Activated naive CD8-positive, alpha-beta T cell treated with anti-CD3 and anti-CD28 coated beads, Interleukin-2, amount 50 U/mL, for 24 hours (primary cell): ENCODE data around the gene HIVEP3.

ENCODE experiments used
- ATAC-seq: fragments of 150-1000 bp; cut with Tn5 transposase; one replicate; pipeline ENCODE4 v1.10.0; 2021
- DNase-seq: peaks from one replicate; pipeline ENCODE4 v3.0.0; 2021
- H3K27ac Mint-ChIP-seq: one replicate; pipeline ENCODE4 v1.8.0; 2021; ENCODE audit warnings: mild to moderate bottlenecking, mixed read lengths
- H3K27me3 Mint-ChIP-seq: one replicate; pipeline ENCODE4 v1.8.0; 2021; ENCODE audit warnings: mixed read lengths
- H3K36me3 Mint-ChIP-seq: one replicate; pipeline ENCODE4 v1.8.0; 2021; ENCODE audit warnings: low read depth, mixed read lengths
- H3K4me1 Mint-ChIP-seq: one replicate; pipeline ENCODE4 v1.8.0; 2021; ENCODE audit warnings: mixed read lengths
- H3K4me3 Mint-ChIP-seq: one replicate; pipeline ENCODE4 v1.8.0; 2021; ENCODE audit warnings: mild to moderate bottlenecking, moderate library complexity, mixed read lengths
- H3K9me3 Mint-ChIP-seq: one replicate; pipeline ENCODE4 v1.8.0; 2021; ENCODE audit warnings: mixed read lengths

HIVEP3 gene

DNA sequence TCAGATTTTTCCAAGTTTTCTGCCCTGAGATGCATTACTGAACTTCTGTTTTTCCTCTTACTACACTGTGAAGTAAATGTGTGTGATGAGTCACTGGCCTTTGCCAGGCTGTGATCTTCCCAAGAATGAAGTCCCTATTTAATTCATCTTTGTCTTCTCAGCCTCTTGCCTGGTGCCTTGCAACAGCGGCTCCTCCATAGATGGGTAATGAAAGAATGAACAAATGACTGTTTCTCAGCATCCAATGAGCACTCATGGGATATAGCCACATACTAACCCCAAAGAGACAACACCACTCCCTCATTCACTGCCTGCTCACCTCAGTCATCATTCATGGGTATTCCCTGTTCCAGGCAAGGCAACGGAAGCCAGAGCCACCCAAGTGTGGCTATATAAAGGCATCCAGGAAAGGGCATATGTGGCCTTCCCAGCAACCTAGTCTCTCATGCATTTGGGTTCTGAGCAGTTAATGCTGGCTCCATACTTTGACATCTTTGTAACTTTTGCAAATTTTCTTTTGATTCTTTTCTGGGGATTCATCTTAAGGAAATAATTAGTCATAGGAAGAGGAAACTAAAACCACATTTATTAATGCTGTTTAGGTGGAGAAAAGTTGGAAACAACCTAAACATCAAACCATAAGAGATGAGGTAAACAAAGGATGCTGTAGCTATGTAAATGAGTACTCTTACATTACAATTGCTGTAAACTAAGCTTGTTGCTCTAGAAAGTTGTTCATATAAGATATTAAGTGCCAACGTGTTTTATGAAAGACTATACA lies 71.9 kb downstream of the HIVEP3 start:
- Mint-ChIP-seq H3K9me3 (no peaks in the 10 kb centered on the region), H3K27ac (no peak overlapping the region), H3K4me3 (no peak overlapping the region), H3K36me3 (peaks cover 2% of the 10 kb centered on the region), H3K4me1 (peaks cover 41% of the 10 kb centered on the region), H3K27me3 (no peaks in the 10 kb centered on the region)
- ATAC-seq: no peak
- no peak for DNase-seq

GRCh38 chr1:41844781-41845272 lies 73.9 kb downstream of the HIVEP3 start:
- no peak overlapping the region for H3K4me3 Mint-ChIP-seq
- H3K9me3 Mint-ChIP-seq: no peaks in the 10 kb centered on the region
- H3K4me1 Mint-ChIP-seq: peaks cover 27% of the 10 kb centered on the region
- no peaks in the 10 kb centered on the region for H3K27me3 Mint-ChIP-seq
- no peak overlapping the region for H3K27ac Mint-ChIP-seq
- H3K36me3 Mint-ChIP-seq: peaks cover 2% of the 10 kb centered on the region
- no peak for ATAC-seq
- DNase-seq: no peak

DNA sequence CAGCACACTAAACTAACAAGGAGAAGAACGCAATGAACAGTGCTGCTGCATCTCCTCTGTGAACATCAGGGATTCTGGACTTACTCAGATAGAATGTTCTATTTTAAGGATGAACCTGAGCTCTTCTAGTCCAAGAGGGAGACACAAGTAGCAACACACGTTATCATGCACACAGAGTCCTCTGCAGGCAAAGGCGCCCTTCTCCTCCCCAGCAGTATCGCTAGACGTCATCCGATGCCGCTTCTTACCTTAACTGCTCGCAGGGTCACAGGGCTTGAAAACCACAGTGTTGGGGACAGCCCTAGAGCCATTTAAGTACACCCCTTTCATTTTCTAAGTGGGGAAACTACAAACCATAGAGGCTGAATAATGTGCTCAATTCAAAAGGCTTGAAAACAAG lies 74.5 kb downstream of the HIVEP3 start:
- H3K4me3 Mint-ChIP-seq: no peak overlapping the region
- H3K27me3 Mint-ChIP-seq: no peaks in the 10 kb centered on the region
- DNase-seq: no peak
- peaks cover 2% of the 10 kb centered on the region for H3K36me3 Mint-ChIP-seq
- peaks cover 23% of the 10 kb centered on the region for H3K4me1 Mint-ChIP-seq
- no peak overlapping the region for H3K27ac Mint-ChIP-seq
- no peaks in the 10 kb centered on the region for H3K9me3 Mint-ChIP-seq
- ATAC-seq: no peak

GRCh38 chr1:41842993-41843755 lies 75.5 kb downstream of the HIVEP3 start:
- Mint-ChIP-seq H3K4me1 (peaks cover 20% of the 10 kb centered on the region), H3K27me3 (no peaks in the 10 kb centered on the region), H3K36me3 (peaks cover 2% of the 10 kb centered on the region), H3K9me3 (no peaks in the 10 kb centered on the region), H3K27ac (no peak overlapping the region), H3K4me3 (no peak overlapping the region)
- ATAC-seq: no peak
- DNase-seq: no peak

DNA sequence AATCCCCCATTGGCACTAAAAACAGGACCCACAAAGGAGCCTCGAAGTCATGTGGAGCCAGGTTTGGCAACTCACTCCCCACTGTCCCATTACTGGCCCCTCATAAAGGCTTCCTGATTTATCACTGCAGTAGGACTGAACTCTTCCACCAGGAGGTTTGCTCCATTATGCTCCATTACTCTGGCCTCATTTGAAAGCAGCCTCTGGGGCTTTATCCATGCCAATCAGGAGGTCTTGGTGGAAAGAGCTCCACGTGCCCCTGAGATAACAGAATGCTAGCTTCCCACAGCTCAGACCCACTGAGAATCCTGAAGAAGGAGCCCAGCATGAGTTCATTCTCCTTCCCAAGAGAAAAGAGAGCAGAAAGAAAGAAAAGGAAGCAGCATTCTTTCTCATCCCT lies 76.4 kb downstream of the HIVEP3 start:
- H3K27ac Mint-ChIP-seq: no peak overlapping the region
- DNase-seq (no peak), ATAC-seq (no peak)
- no peaks in the 10 kb centered on the region for H3K9me3 Mint-ChIP-seq
- no peaks in the 10 kb centered on the region for H3K27me3 Mint-ChIP-seq
- H3K36me3 Mint-ChIP-seq: peaks cover under 1% of the 10 kb centered on the region
- H3K4me3 Mint-ChIP-seq: no peak overlapping the region
- H3K4me1 Mint-ChIP-seq: peaks cover 17% of the 10 kb centered on the region

- peaks cover 5% of the 10 kb centered on the region for H3K4me1 Mint-ChIP-seq
- H3K4me3 Mint-ChIP-seq: no peak overlapping the region
- no peak overlapping the region for H3K27ac Mint-ChIP-seq
- no peak for DNase-seq
- no peaks in the 10 kb centered on the region for H3K27me3 Mint-ChIP-seq
- ATAC-seq: no peak
- H3K36me3 Mint-ChIP-seq: no peaks in the 10 kb centered on the region
- no peaks in the 10 kb centered on the region for H3K9me3 Mint-ChIP-seq
Measured at GRCh38 chr1:41840592-41841246, 78.0 kb downstream of the HIVEP3 start.

DNA sequence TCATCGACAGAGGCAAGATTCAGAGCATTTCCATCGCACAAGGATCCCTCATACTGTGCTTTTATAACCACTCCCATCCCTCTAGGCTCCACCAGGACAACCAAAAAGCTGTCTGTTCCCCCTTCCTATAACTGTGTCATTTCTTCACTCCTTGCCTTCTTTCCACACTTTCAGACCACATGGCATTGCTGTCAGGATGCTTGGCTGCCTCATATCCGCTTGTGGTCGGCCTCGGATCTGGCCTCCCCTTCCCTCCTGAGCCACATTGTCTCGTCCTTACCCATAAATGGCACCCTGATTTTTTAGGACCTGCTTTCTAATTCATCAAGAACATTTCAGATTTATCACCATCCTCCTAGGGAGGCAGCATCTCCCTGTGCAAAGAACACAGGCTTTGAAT lies 80.5 kb downstream of the HIVEP3 start:
- H3K4me3 Mint-ChIP-seq: no peak overlapping the region
- no peak for DNase-seq
- H3K27ac Mint-ChIP-seq: no peak overlapping the region
- H3K4me1 Mint-ChIP-seq: peaks cover 4% of the 10 kb centered on the region
- H3K36me3 Mint-ChIP-seq: no peaks in the 10 kb centered on the region
- H3K27me3 Mint-ChIP-seq: no peaks in the 10 kb centered on the region
- H3K9me3 Mint-ChIP-seq: no peaks in the 10 kb centered on the region
- ATAC-seq: no peak

DNA sequence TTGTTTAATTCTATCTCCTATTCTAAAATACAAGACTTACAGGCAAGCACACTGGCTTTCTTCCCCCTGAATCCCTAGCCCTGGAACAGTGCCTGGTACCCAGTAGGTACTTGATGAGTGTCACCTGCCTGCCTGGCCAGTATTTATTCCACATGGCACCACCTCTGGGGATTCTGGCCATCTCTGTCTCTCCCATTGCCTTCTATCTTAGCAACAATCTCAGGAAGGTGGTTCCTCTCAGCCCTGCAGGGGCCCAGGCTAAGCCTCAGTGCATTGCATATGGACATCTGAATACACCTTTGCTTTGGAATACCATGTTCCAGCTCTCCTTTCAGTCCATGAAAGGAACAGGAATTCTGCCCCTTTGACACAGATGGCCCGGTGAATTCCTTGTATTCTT lies 81.0 kb downstream of the HIVEP3 start:
- DNase-seq (no peak), ATAC-seq (no peak)
- no peak overlapping the region for H3K27ac Mint-ChIP-seq
- H3K27me3 Mint-ChIP-seq: no peaks in the 10 kb centered on the region
- H3K4me3 Mint-ChIP-seq: no peak overlapping the region
- no peaks in the 10 kb centered on the region for H3K9me3 Mint-ChIP-seq
- no peaks in the 10 kb centered on the region for H3K36me3 Mint-ChIP-seq
- peaks cover 4% of the 10 kb centered on the region for H3K4me1 Mint-ChIP-seq

GRCh38 chr1:41835485-41835884 lies 83.2 kb downstream of the HIVEP3 start:
- ATAC-seq: no peak
- H3K27ac Mint-ChIP-seq: no peak overlapping the region

GRCh38 chr1:41833519-41834000 lies 85.2 kb downstream of the HIVEP3 start:
- no peak for DNase-seq
- no peaks in the 10 kb centered on the region for H3K27me3 Mint-ChIP-seq
- H3K4me3 Mint-ChIP-seq: no peak overlapping the region
- H3K4me1 Mint-ChIP-seq: no peaks in the 10 kb centered on the region
- H3K9me3 Mint-ChIP-seq: no peaks in the 10 kb centered on the region
- no peak overlapping the region for H3K27ac Mint-ChIP-seq
- H3K36me3 Mint-ChIP-seq: no peaks in the 10 kb centered on the region
- ATAC-seq: no peak

More at GRCh38 chr1:41835485-41835884, 83.2 kb downstream of the HIVEP3 start:
- Mint-ChIP-seq H3K36me3 (no peaks in the 10 kb centered on the region), H3K27me3 (no peaks in the 10 kb centered on the region), H3K4me1 (no peaks in the 10 kb centered on the region), H3K4me3 (no peak overlapping the region), H3K9me3 (no peaks in the 10 kb centered on the region)
- no peak for DNase-seq

DNA sequence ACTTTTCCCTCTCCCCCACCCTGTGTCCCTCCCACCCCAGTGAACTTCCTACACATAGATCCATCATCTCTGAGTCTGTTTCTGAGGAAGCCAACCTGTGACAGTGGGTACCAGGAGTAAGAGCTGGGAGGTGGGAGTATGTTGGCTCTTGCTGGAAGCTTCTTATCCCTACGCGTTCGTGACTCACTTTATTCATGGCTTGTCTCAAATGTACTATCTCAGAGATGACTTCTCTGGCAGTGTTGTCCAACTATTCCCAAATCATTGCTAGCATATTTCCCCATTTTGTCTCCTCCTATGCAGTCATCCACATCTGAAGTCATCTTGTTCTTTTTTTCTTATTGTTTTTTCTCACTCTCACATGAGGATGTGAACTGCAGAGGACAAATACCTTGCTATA lies 88.0 kb downstream of the HIVEP3 start:
- no peak overlapping the region for H3K4me3 Mint-ChIP-seq
- H3K9me3 Mint-ChIP-seq: no peaks in the 10 kb centered on the region
- no peak for DNase-seq
- no peak for ATAC-seq
- no peaks in the 10 kb centered on the region for H3K4me1 Mint-ChIP-seq
- H3K27ac Mint-ChIP-seq: no peak overlapping the region
- no peaks in the 10 kb centered on the region for H3K27me3 Mint-ChIP-seq
- no peaks in the 10 kb centered on the region for H3K36me3 Mint-ChIP-seq

DNA sequence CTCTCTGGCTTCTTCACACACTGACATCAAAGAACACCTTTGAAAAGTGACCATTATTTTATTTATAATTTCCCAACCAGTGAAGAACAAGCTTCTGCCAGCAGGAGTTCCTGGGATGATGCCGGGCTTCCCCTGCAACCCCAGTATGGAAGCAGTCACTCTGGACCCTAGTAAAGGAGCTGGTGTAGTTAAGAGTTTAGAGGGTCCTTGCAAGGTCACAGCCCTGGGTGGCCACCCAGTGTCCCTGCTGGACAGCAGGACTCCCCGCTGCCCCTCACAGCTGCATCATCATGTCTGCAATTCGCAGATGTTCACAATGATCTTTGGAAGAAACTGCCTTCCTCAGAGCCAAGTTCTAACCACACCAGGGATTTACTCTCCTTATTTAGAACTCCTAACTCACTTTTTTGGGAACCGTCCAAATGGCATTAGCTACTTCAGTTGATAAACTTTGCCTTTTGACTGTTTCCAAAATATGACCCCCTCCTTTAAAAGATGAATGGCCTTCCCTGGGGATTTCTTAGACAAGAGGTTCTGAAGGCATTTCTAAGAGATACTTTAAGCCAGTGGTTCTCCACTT lies 90.6 kb downstream of the HIVEP3 start:
- H3K4me3 Mint-ChIP-seq: no peak overlapping the region
- DNase-seq (no peak), ATAC-seq (no peak)
- H3K36me3 Mint-ChIP-seq: no peaks in the 10 kb centered on the region
- H3K27ac Mint-ChIP-seq: no peak overlapping the region
- no peaks in the 10 kb centered on the region for H3K9me3 Mint-ChIP-seq
- H3K27me3 Mint-ChIP-seq: no peaks in the 10 kb centered on the region
- no peaks in the 10 kb centered on the region for H3K4me1 Mint-ChIP-seq

GRCh38 chr1:41823471-41823870 lies 95.3 kb downstream of the HIVEP3 start:
- no peak for DNase-seq
- Mint-ChIP-seq H3K4me3 (no peak overlapping the region), H3K27ac (no peak overlapping the region), H3K36me3 (no peaks in the 10 kb centered on the region), H3K9me3 (no peaks in the 10 kb centered on the region), H3K27me3 (no peaks in the 10 kb centered on the region), H3K4me1 (peaks cover 23% of the 10 kb centered on the region)
- no peak for ATAC-seq

GRCh38 chr1:41822866-41823265 lies 95.9 kb downstream of the HIVEP3 start:
- ATAC-seq (no peak), DNase-seq (no peak)
- Mint-ChIP-seq H3K27me3 (no peaks in the 10 kb centered on the region), H3K4me1 (peaks cover 23% of the 10 kb centered on the region), H3K9me3 (no peaks in the 10 kb centered on the region), H3K27ac (no peak overlapping the region), H3K4me3 (no peak overlapping the region), H3K36me3 (no peaks in the 10 kb centered on the region)
